Mesenchymal stem cell (in vitro differentiated cells and primary cell): ENCODE measurements around the gene SFMBT2.

ENCODE experiments used
- DNase-seq: peaks from one replicate; pipeline ENCODE4 v3.0.0-alpha.2; 2013
- H2AFZ ChIP-seq: one replicate; pipeline ENCODE4 v1.6.1; 2013; ENCODE audit warnings: low read depth, mild to moderate bottlenecking, control low read depth, inconsistent platforms, low read length, moderate library complexity
- H2AK5ac ChIP-seq: 2 replicates; pipeline ENCODE4 v1.6.1; 2013; ENCODE audit warnings: low read length, moderate library complexity, mild to moderate bottlenecking, inconsistent platforms; ENCODE audit not compliant: severe bottlenecking
- H2BK120ac ChIP-seq: one replicate; pipeline ENCODE4 v1.6.1; 2013; ENCODE audit warnings: low read depth, mild to moderate bottlenecking, inconsistent platforms, low read length, moderate library complexity
- H2BK12ac ChIP-seq, 2 experiments: one replicate each; pipeline ENCODE4 v1.6.1; 2013; ENCODE audit warnings: inconsistent platforms in 2 of 2, low read length in 2 of 2, mild to moderate bottlenecking in 2 of 2, moderate library complexity in 2 of 2, control low read depth in 1 of 2
- H2BK15ac ChIP-seq: one replicate; pipeline ENCODE4 v1.6.1; 2013; ENCODE audit warnings: mild to moderate bottlenecking, low read depth, inconsistent platforms; ENCODE audit not compliant: poor library complexity, severe bottlenecking
- H2BK5ac ChIP-seq: 2 replicates; pipeline ENCODE4 v1.6.1; 2013; ENCODE audit warnings: low read depth, mild to moderate bottlenecking, low read length, control low read depth, inconsistent platforms; ENCODE audit not compliant: poor library complexity, severe bottlenecking
- H3K14ac ChIP-seq, 2 experiments: one replicate each; pipeline ENCODE4 v1.6.1; 2013; ENCODE audit warnings: inconsistent platforms in 2 of 2, low read length in 2 of 2, control low read depth in 1 of 2, mild to moderate bottlenecking in 1 of 2, moderate library complexity in 1 of 2
- H3K18ac ChIP-seq, 2 experiments: one replicate each; pipeline ENCODE4 v1.6.1; 2013; ENCODE audit warnings: inconsistent platforms in 2 of 2, low read length in 2 of 2, control low read depth in 1 of 2, low read depth in 1 of 2, mild to moderate bottlenecking in 1 of 2
- H3K23ac ChIP-seq, 2 experiments: one replicate each; pipeline ENCODE4 v1.6.1; 2013; ENCODE audit warnings: inconsistent platforms in 2 of 2, low read length in 2 of 2, mild to moderate bottlenecking in 2 of 2, moderate library complexity in 2 of 2, control low read depth in 1 of 2
- H3K27ac ChIP-seq: 2 replicates; pipeline ENCODE4 v1.5.1; 2013; ENCODE audit warnings: mild to moderate bottlenecking, moderate library complexity, low read length, control low read depth, inconsistent platforms; ENCODE audit not compliant: poor library complexity, severe bottlenecking
- H3K27me3 ChIP-seq, 2 experiments: 2 replicates each; pipeline versions ENCODE4 v1.6.1 to v1.7.0; 2013; ENCODE audit warnings: low read length in 2 of 2, mild to moderate bottlenecking in 2 of 2, moderate library complexity in 2 of 2, control low read depth in 1 of 2, inconsistent platforms in 1 of 2; ENCODE audit not compliant: control insufficient read depth in 1 of 2, insufficient read depth in 1 of 2
- H3K36me3 ChIP-seq, 2 experiments: 2 replicates each; pipeline versions ENCODE4 v1.6.1 to v1.7.0; 2013; ENCODE audit warnings: low read length in 2 of 2, control low read depth in 1 of 2, inconsistent platforms in 1 of 2, low read depth in 1 of 2, mild to moderate bottlenecking in 1 of 2; ENCODE audit not compliant: insufficient read depth in 2 of 2, control insufficient read depth in 1 of 2
- H3K4ac ChIP-seq, 2 experiments: one replicate each; pipeline ENCODE4 v1.6.1; 2013; ENCODE audit warnings: inconsistent platforms in 2 of 2, low read length in 2 of 2, mild to moderate bottlenecking in 2 of 2, moderate library complexity in 2 of 2, control low read depth in 1 of 2, low read depth in 1 of 2
- H3K4me1 ChIP-seq: 2 replicates; pipeline ENCODE4 v1.6.1; 2013; ENCODE audit warnings: low read depth, low read length, control low read depth; ENCODE audit not compliant: control insufficient read depth, insufficient read depth
- H3K4me2 ChIP-seq: 2 replicates; pipeline ENCODE4 v1.6.1; 2013; ENCODE audit warnings: low read length, mild to moderate bottlenecking, inconsistent platforms; ENCODE audit not compliant: poor library complexity, severe bottlenecking
- H3K4me3 ChIP-seq, 2 experiments: 2 replicates each; pipeline versions ENCODE4 v1.5.1 to v1.7.0; 2013; ENCODE audit warnings: low read length in 2 of 2, mild to moderate bottlenecking in 2 of 2, control low read depth in 1 of 2, low read depth in 1 of 2; ENCODE audit not compliant: insufficient read depth in 1 of 2
- H3K79me1 ChIP-seq: replicated peaks from 2 replicates; pipeline ENCODE4 v1.6.1; 2013; ENCODE audit warnings: mild to moderate bottlenecking, control low read depth, low read length, inconsistent platforms; ENCODE audit not compliant: poor library complexity, severe bottlenecking
- H3K9ac ChIP-seq: 2 replicates; pipeline ENCODE4 v1.7.0; 2013; ENCODE audit warnings: mild to moderate bottlenecking, low read length, moderate library complexity
- H3K9me3 ChIP-seq: 2 replicates; pipeline ENCODE4 v1.7.0; 2013; ENCODE audit warnings: mild to moderate bottlenecking, low read length; ENCODE audit not compliant: control insufficient read depth
- H4K8ac ChIP-seq: one replicate; pipeline ENCODE4 v1.6.1; 2013; ENCODE audit warnings: inconsistent platforms, mild to moderate bottlenecking, low read length, moderate library complexity
- H4K91ac ChIP-seq: one replicate; pipeline ENCODE4 v1.6.1; 2013; ENCODE audit warnings: mild to moderate bottlenecking, low read length, inconsistent platforms
- WGBS: methylation state at CpG from one replicate; pipeline ENCODE4 v1.1.7; 2013; ENCODE audit warnings: mixed read lengths; 5-methylcytosine and 5-hydroxymethylcytosine counted together

SFMBT2 gene

DNA sequence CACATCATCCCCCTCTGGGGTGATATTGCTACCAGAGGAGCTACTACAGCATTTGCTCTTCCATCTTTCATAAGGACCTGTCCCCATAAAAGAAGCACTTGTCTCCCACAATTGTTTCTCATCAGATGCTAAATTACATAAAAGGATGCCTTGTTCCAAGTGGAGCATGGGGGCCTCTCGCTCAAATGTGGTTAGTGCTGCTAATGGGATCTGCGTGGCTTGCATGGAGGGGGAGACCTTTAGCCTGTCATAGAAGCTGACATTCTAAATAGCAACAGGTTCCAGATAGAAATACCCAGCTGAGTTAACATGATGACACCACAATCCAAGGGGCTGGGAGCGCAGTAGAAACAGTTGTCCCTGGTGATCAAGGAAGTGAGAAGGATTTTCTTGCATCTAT, 257.9 kb downstream of the SFMBT2 start:
- H2BK5ac ChIP-seq = no peak overlapping the region
- H3K4me3 ChIP-seq = no peak overlapping the region
- no peak overlapping the region for H2AK5ac ChIP-seq
- no peak overlapping the region for H3K27ac ChIP-seq
- no peak overlapping the region for H3K14ac ChIP-seq
- H3K4me2 ChIP-seq = no peak overlapping the region
- no peak overlapping the region for H3K9ac ChIP-seq
- 100% methylated on average over 3 of the region's 3 CpGs for WGBS
- no peaks in the 10 kb centered on the region for H3K79me1 ChIP-seq
- no peak overlapping the region for H3K23ac ChIP-seq
- H3K36me3 ChIP-seq = no peaks in the 10 kb centered on the region
- no peak overlapping the region for H2BK15ac ChIP-seq
- no peak overlapping the region for H2BK120ac ChIP-seq
- DNase-seq = no peak
- no peak overlapping the region for H2AFZ ChIP-seq
- no peak overlapping the region for H3K18ac ChIP-seq
- no peak overlapping the region for H4K91ac ChIP-seq
- no peaks in the 10 kb centered on the region for H3K4me1 ChIP-seq
- H2BK12ac ChIP-seq = no peak overlapping the region
- peaks cover 0 to 8% of the 10 kb centered on the region in 2 experiments for H3K27me3 ChIP-seq
- no peak overlapping the region for H3K4ac ChIP-seq
- H4K8ac ChIP-seq = no peak overlapping the region
- no peaks in the 10 kb centered on the region for H3K9me3 ChIP-seq

DNA sequence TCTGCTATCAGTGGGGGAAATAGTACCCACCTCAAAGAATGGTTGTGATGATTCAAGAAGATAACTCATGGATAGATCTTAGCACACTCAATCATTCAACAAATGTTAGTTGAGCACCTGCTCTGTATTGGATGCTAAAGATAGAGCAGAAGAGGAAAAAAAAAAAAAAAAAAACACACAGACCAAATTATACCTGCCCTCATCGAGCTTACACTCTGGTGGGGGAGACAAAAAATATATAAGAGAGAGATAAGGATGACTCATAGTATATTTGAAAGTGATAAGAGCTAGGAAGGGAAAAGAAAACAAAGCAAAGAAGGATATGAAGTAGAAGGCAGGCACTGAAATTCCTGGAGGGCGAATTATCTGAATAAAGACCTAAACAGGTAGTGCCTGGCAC, 258.5 kb downstream of the SFMBT2 start:
- no peak overlapping the region for H3K9ac ChIP-seq
- no peak for DNase-seq
- H3K4ac ChIP-seq = no peak overlapping the region
- no peak overlapping the region for H3K14ac ChIP-seq
- no peak overlapping the region for H3K4me2 ChIP-seq
- no peaks in the 10 kb centered on the region for H3K36me3 ChIP-seq
- no peak overlapping the region for H2BK5ac ChIP-seq
- H2BK120ac ChIP-seq = no peak overlapping the region
- peaks cover 0 to 8% of the 10 kb centered on the region in 2 experiments for H3K27me3 ChIP-seq
- H3K18ac ChIP-seq = no peak overlapping the region
- H4K8ac ChIP-seq = no peak overlapping the region
- no peaks in the 10 kb centered on the region for H3K4me1 ChIP-seq
- H3K4me3 ChIP-seq = no peak overlapping the region
- no peak overlapping the region for H3K23ac ChIP-seq
- no peak overlapping the region for H2BK15ac ChIP-seq
- WGBS = 88% methylated on average over 2 of the region's 2 CpGs
- no peak overlapping the region for H2AK5ac ChIP-seq
- no peak overlapping the region for H2BK12ac ChIP-seq
- no peak overlapping the region for H4K91ac ChIP-seq
- no peak overlapping the region for H3K27ac ChIP-seq
- H3K79me1 ChIP-seq = no peaks in the 10 kb centered on the region
- H3K9me3 ChIP-seq = no peaks in the 10 kb centered on the region
- no peak overlapping the region for H2AFZ ChIP-seq

DNA sequence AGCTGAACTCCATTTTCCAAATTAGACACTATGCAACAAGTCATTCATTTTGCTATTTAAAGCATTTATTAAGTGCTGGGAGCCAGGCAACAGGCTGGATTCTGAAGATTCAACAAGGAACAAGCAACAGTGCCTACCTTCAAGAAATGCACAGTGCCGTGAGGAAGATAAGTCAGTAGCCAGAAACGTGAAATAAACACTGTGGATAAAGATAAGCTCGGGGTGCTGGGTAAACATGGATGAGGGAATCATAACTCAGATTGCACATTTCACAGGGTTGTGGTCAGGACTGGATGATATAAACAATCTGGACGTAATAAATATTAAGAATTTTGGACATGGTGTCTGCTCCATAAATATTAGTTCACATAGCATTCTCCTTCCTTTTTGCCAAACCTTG, 259.3 kb downstream of the SFMBT2 start:
- no peak for DNase-seq
- Histone ChIP-seq H3K27ac (no peak overlapping the region), H3K14ac (no peak overlapping the region), H3K36me3 (no peaks in the 10 kb centered on the region), H2BK120ac (no peak overlapping the region), H4K8ac (no peak overlapping the region), H3K9ac (no peak overlapping the region), H4K91ac (no peak overlapping the region), H3K4me3 (no peak overlapping the region), H3K23ac (no peak overlapping the region), H3K18ac (no peak overlapping the region), H2BK12ac (no peak overlapping the region), H3K27me3 (peaks cover 0 to 8% of the 10 kb centered on the region in 2 experiments), H3K79me1 (no peaks in the 10 kb centered on the region), H2AFZ (no peak overlapping the region), H3K9me3 (no peaks in the 10 kb centered on the region), H3K4ac (no peak overlapping the region), H2AK5ac (no peak overlapping the region), H2BK15ac (no peak overlapping the region), H3K4me1 (no peaks in the 10 kb centered on the region), H3K4me2 (no peak overlapping the region), H2BK5ac (no peak overlapping the region)
- 47% methylated on average over 3 of the region's 4 CpGs for WGBS

DNA sequence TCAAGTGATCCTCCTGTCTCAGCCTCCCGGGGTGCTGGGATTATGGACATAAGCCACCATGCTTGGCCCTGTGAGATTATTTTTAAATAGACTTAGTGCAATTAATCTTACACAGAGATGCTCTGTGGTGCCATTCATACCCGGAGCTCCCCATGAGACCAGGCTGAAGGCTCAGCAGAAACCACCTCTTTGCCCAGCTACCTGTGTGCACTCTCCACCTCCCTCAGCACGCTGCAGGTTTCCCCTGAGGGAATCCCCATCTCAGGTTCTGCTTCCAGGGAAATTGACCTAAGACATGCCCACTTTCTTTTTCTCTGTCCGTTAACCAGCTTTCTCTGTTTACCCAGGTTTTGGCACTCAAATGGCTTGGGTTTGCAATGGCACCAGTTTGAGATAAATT, 260.5 kb downstream of the SFMBT2 start:
- Histone ChIP-seq H3K27me3 (peaks cover 0 to 8% of the 10 kb centered on the region in 2 experiments), H4K8ac (no peak overlapping the region), H4K91ac (no peak overlapping the region), H3K79me1 (no peaks in the 10 kb centered on the region), H2BK120ac (no peak overlapping the region), H2BK12ac (no peak overlapping the region), H3K27ac (no peak overlapping the region), H3K4me3 (no peak overlapping the region), H3K18ac (no peak overlapping the region), H3K4me1 (no peaks in the 10 kb centered on the region), H3K9me3 (no peaks in the 10 kb centered on the region), H3K36me3 (no peaks in the 10 kb centered on the region), H3K14ac (no peak overlapping the region), H3K23ac (no peak overlapping the region), H3K4me2 (no peak overlapping the region), H3K4ac (no peak overlapping the region), H3K9ac (no peak overlapping the region), H2AFZ (no peak overlapping the region), H2BK5ac (no peak overlapping the region), H2AK5ac (no peak overlapping the region), H2BK15ac (no peak overlapping the region)
- 94% methylated on average over 4 of the region's 4 CpGs for WGBS
- DNase-seq = no peak
